HepG2 (cell line): Measurements from ENCODE around the gene RNFT2. TPM values are rescaled to one million over a fixed set of nuclear protein-coding genes. Genes with fewer than 3 reads are reported as not detected.

Experiments used
- GABPB1 ChIP-seq: IDR thresholded peaks from 2 replicates; pipeline ENCODE4 v1.6.1; 2016; ENCODE audit warnings: mild to moderate bottlenecking, missing genetic modification reagents, moderate library complexity, missing compliant biosample characterization
- GATAD1 ChIP-seq: IDR thresholded peaks from 2 replicates; pipeline ENCODE4 v1.6.1; 2016; ENCODE audit warnings: missing genetic modification reagents, missing compliant biosample characterization
- PLSCR1 ChIP-seq: sonication (generic); formaldehyde crosslinking; IDR thresholded peaks from 2 replicates; pipeline ENCODE4 v1.5.0; 2020; ENCODE audit warnings: missing genetic modification reagents, mild to moderate bottlenecking, borderline replicate concordance
- PREB ChIP-seq: sonication (generic); formaldehyde crosslinking; IDR thresholded peaks from 2 replicates; pipeline ENCODE4 v1.4.0; 2020; ENCODE audit warnings: missing genetic modification reagents
- TARDBP ChIP-seq: sonication (generic); formaldehyde crosslinking; IDR thresholded peaks from 2 replicates; pipeline ENCODE4 v1.8.0; 2022; ENCODE audit warnings: mild to moderate bottlenecking, missing genetic modification reagents
- TRIM24 ChIP-seq: sonication (generic); formaldehyde crosslinking; IDR thresholded peaks from 2 replicates; pipeline ENCODE4 v1.8.0; 2022; ENCODE audit warnings: mild to moderate bottlenecking, missing genetic modification reagents
- ZBTB37 ChIP-seq: sonication (generic); formaldehyde crosslinking; IDR thresholded peaks from 2 replicates; pipeline ENCODE4 v1.4.0; 2020; ENCODE audit warnings: mild to moderate bottlenecking, missing genetic modification reagents
- ZBTB7A ChIP-seq: sonication (generic); formaldehyde crosslinking; IDR thresholded peaks from 2 replicates; pipeline ENCODE4 v1.8.0; 2022; ENCODE audit warnings: mild to moderate bottlenecking, missing genetic modification reagents
- ZMYM2 ChIP-seq: sonication (generic); formaldehyde crosslinking; IDR thresholded peaks from 2 replicates; pipeline ENCODE4 v1.8.0; 2022; ENCODE audit warnings: mild to moderate bottlenecking, missing genetic modification reagents
- ZNF142 ChIP-seq: sonication (generic); formaldehyde crosslinking; IDR thresholded peaks from 2 replicates; pipeline ENCODE4 v1.4.0; 2020; ENCODE audit warnings: missing genetic modification reagents
- ZNF280B ChIP-seq: sonication (generic); formaldehyde crosslinking; IDR thresholded peaks from 2 replicates; pipeline ENCODE4 v1.5.0; 2020; ENCODE audit warnings: missing genetic modification reagents, mild to moderate bottlenecking, borderline replicate concordance
- ZNF775 ChIP-seq: sonication (generic); formaldehyde crosslinking; IDR thresholded peaks from 2 replicates; pipeline ENCODE4 v1.4.0; 2020; ENCODE audit warnings: missing genetic modification reagents, mild to moderate bottlenecking, moderate library complexity, borderline replicate concordance
- ZXDC ChIP-seq: sonication (generic); formaldehyde crosslinking; IDR thresholded peaks from 2 replicates; pipeline ENCODE4 v1.5.0; 2020; ENCODE audit warnings: mild to moderate bottlenecking, missing genetic modification reagents
- polyA plus RNA-seq, 8 experiments: library from polyadenylated mRNA; depleted of rRNA in 3 of 8; stranded (reverse) in 7 of 8; unstranded in 1 of 8; fragments of >200 nt; fragmentation: Illumina TruSeq in 4 of 8; extraction: Trizol in 4 of 8; gene quantifications; 2 replicates each; pipeline versions ENCODE4 v1.2.1 to v1.2.3, GENCODE V29; 2011 to 2016; ENCODE audit warnings: low read depth in 4 of 8, missing spikeins in 1 of 8, mixed read lengths in 1 of 8; ENCODE audit not compliant: insufficient read depth in 1 of 8
- total RNA-seq, 5 experiments: library from RNA; depleted of rRNA; stranded (reverse); fragments of >200 nt; fragmentation: Illumina TruSeq; extraction: Trizol; gene quantifications; 2 replicates each; pipeline ENCODE4 v1.2.3, GENCODE V29; 2016; ENCODE audit warnings: low read depth in 1 of 5

RNFT2 gene
- total and polyA plus RNA-seq, 2 of the 13 experiments (the other 11 are each of a cell fraction or from before 2014, with no cell fraction given) = 3.3 to 8.3 TPM

GRCh38 chr12:116737774-116738657 is at the start of gene RNFT2, which contains the start of gene SPRING1 (continued):
- TF ChIP-seq PREB (CRISPR knock-in tag) (no peak), TRIM24 (CRISPR knock-in tag) (no peak), ZBTB37 (CRISPR knock-in tag) (no peak), TARDBP (CRISPR knock-in tag) (peak; percentile 83), GABPB1 (peak; percentile 96), ZMYM2 (CRISPR knock-in tag) (no peak; the same call in 1 of the 2 replicates), ZNF142 (CRISPR knock-in tag) (peak; percentile 70; the same call in 1 of the 2 replicates), ZNF775 (CRISPR knock-in tag) (no peak), ZXDC (CRISPR knock-in tag) (no peak), ZNF280B (CRISPR knock-in tag) (peak; percentile 28; the same call in 1 of the 2 replicates), ZBTB7A (CRISPR knock-in tag) (no peak), PLSCR1 (CRISPR knock-in tag) (no peak), GATAD1 (CRISPR knock-in tag) (peak; percentile 89)
